HG03139 (cell line): ENCODE results near the gene GRP.

Experiments used
- ATAC-seq: cut with Tn5 transposase; IDR thresholded peaks from one replicate; pipeline ENCODE4 v1.9.1; 2021; ENCODE audit not compliant: unreplicated experiment

GRP gene

GRCh38 chr18:59219672-59220163 lies at the start of gene GRP:
Gene GRP (plus strand): TSS chr18:59220158. CDS start chr18:59220266, 108 bp downstream.
- ATAC-seq, result no peak

DNA sequence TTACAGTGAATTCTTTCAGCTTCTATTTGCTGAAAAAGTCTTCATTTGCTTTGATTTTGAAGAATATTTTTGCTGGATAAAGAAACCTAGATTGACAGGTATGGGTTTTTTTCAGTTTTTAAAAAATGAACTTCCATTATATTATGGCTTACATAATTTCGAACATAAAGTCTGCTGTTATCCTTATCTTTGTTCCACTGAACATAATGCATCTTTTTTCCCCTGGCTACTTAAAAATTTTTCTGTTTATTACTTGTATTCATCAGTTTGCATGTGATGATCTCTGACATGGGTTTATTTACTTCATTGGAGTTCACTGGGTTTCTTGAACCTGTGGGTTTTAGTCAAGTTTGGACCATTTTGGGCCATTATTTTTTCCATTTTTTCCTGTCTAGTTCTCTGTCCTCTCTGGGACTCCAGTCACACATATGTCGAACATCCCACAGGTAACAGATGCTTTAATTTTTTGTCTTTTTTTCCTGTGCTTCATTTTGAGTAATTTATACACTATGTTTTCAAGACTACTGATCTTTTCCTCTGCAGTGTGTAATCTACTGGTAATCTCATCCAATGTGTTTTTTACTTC lies 47.2 kb upstream of the GRP start:
- no peak for ATAC-seq

GRCh38 chr18:59177485-59177884 lies 42.5 kb upstream of the GRP start:
- no peak for ATAC-seq

DNA sequence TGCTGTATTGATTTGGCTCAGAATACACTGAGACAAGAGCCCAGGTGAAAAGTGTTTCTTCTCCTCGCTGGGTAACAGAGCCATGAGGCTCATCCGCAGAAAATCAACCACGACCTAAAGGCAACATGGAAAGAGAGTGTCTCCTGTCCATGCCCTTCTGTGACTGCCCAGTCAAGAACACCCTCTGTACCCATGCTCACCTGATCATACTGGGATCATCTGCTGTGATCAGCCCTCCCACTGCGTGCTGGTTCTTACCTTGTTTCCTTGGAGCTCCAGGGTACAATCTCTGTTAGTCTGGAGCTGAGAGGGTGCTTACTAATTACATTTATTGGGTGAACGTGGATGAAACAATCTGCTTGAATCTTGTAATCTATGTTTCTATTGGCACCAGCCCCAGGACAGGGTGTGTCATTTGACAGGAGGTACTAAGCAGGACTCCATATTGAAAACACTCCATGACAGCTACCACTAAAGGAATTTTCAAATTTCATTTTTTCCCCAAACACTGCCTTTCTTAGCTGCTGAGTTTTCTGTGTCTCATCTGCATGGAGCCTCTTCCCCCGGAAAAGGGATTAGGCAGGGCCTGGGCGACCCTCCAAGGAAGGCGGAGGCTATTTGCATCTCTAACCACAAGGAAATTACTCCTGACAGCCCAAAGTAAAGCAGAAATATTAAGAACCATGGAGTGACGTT lies 39.7 kb upstream of the GRP start:
- no peak for ATAC-seq

DNA sequence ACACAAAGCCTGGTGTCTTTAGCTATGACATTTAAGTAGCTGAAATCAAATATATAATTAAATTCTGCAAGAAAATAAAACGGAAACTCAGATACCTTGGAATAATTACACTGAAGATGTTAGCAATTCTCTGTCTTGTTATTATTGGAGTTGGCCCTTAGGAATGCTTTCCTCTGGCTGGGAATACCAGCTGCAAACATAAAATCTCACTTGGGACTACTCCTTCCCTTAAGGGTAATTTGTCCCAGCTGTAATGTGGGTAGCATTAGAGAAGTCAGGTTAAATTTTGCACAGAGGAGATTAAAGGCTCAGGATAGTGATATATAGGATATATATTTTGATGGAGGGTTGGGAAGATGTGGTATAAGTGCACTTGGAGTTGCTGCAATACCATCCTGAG lies 37.3 kb upstream of the GRP start:
- ATAC-seq, result no peak

- no peak for ATAC-seq
Measured at GRCh38 chr18:59189008-59189407, 30.9 kb upstream of the GRP start.

GRCh38 chr18:59189746-59190145 lies 30.2 kb upstream of the GRP start:
- no peak for ATAC-seq

GRCh38 chr18:59196161-59196725 lies 23.7 kb upstream of the GRP start:
- ATAC-seq, result no peak

- no peak for ATAC-seq
Measured at GRCh38 chr18:59197636-59198035, 22.3 kb upstream of the GRP start.

GRCh38 chr18:59198215-59198614 lies 21.7 kb upstream of the GRP start:
- ATAC-seq, result no peak

GRCh38 chr18:59200787-59201186 lies 19.2 kb upstream of the GRP start:
- ATAC-seq, result no peak

GRCh38 chr18:59202258-59202820 lies 17.6 kb upstream of the GRP start:
- no peak for ATAC-seq

DNA sequence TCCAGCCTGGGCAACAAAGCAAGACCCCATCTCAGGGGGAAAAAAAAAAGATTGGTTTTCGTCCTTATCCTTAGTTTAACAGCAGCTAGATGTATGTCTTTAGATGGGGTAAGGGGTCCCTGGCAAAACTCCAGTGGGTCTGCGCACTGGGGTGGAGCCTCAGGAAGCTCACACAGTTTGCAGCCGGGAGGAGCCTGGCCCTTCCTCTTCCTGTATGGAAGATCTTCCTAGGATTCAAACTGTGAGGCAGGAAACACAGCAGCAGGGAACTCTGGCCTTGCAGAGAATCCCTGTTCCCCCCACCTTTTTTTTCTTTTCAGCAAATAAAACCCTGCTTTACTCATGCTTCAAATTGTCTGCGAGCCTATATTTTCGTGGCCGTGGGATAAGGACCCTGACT lies 12.5 kb upstream of the GRP start:
- no peak for ATAC-seq

- ATAC-seq, result no peak
Measured at GRCh38 chr18:59208602-59209125, 11.3 kb upstream of the GRP start.

DNA sequence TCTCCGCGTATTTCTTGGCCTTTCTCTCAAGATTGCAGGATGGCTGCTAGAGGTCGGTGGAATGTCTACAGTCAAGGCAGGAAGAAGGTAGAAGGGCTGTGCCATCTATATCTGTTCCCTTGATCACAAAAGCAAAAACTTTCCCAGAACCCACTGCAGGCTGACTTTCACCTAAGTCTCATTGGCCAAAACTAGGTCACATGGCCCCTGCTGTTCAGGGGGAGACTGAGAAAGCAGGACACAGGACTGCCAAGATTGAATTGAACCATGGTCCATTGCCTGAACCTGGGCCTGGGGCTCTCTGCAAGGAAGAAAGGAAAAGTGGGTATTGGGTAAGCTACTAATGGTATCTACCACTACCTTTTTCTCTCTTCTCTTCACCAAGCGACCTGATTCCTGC lies 9.7 kb upstream of the GRP start:
- ATAC-seq, result no peak

DNA sequence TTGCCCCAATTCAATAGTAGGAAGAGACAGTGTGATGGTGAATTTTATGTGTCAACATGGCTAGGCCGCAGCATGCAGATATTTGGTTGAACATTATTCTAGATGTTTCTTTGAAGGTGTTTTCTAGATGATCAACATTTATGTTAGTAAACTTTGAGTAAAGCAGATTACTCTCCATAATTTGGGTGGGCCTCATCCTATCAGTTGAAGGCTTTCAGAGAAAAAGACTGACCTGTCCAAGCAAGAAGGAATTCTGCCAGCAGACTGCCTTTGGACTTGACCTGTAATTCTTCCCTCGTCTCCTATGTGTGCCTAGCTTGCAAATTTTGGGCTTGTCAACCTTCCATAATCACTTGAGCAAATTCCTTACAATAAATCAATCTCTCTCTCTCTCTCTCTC lies 8.3 kb upstream of the GRP start:
- no peak for ATAC-seq

DNA sequence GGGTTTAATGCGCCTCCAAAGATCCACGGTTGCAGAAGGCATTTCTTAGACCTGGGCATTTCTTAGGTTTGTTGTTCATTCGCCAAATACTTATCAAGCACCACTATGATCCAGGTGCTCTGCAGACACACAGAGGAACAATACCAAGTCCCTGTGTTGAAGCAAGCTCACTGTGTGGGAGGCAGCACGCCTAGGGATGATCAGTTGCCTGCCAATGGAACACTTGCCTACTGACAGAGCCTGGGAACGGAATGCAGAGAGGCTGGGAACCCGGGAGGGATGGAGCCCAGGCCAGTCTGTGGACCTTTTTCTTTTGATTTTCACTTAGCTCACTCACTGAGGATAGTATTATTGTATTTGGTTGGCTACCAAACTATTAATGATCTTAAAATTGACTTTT lies 1.9 kb upstream of the GRP start:
- no peak for ATAC-seq

GRCh38 chr18:59220164-59220783 lies 316 bp downstream of the GRP start:
- no peak for ATAC-seq

DNA sequence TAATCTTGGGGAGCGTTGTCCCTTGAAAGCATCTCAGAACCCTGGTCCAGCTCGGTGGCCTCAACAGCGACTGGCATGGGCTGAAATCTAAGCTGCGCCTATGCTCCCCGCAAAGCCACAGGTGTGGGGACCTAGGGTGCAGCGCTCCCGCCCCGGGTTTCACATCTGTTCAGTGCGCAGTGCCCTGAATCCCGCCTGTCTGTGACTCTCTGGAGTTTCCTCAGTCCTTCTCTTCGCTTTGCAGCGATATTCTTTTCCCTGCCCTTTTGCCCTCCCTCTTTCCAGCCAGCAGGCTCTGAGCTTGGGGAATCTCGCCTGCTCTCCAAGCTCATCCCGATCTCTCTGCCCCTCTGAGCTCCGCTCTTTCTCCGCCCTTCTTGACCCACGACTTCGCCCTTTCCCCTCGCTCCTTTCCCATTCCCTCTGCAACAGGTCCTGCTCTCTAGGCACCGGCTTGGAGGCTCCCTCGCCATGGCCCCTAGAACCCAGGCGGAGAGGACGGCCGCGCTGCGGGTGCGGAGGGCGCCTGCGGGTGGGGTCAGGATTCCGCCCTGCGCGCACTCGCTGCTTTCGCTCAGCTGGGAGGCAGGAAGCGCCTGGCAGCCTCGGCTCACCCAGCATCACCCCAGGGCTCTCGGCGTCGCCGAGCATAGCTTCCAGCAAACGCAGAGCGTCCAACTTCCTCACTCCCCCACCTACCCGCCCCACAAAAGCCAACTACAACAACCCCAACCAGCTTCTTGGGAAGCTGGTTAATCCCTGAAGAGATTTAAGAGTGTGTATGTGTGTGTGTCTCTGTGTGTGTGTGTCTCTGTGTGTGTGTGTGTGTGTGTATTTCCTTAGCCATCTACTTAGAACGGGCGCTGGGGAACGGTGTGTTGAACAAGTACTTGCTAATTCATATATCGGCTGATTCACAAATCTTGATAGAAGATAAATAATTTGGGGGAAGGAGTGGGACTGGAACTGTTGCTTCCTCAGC lies 1.1 kb downstream of the GRP start:
- ATAC-seq, result no peak

- no peak for ATAC-seq
Measured at GRCh38 chr18:59222341-59222740, 2.4 kb downstream of the GRP start.
